Measurements from ENCODE around the gene TTC39B. TPM values are rescaled to one million over a fixed set of nuclear protein-coding genes. Genes with fewer than 3 reads are reported as not detected.

The TTC39B gene
- total and polyA plus RNA-seq, 2 of the 8 experiments (the other 6 are each of a cell fraction or from before 2014, with no cell fraction given) = 1.6 to 10.9 TPM

DNA sequence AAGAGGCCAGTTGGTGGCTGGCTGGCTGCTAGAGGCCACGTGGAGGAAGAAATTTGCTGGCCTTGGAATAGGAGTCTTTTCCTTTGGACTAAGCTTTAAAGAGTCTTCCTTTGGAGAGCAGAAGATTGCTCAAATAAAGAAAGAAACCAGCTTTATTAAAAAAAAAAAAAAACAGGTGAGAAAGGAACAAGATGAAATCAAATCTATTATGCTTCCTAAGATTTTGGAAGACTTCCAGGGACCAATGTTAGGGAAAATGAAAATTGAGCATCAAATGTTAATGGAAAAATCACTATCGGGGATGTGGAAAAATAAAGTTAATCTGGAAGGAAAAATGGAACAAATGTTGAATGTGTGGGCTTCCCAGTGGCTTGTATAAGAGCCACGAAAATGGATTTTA lies 153.1 kb downstream of the TTC39B start:
- no peak for FAIRE-seq
- Histone ChIP-seq H3K4me3 (ENCODE audit: extremely low read depth in 1 of 4, insufficient read depth in 2 of 4, low read depth in 3 of 4, low read length in 4 of 4) (no peak overlapping the region), H2BK5ac (ENCODE audit: low read depth, low read length) (no peak overlapping the region), H3K23ac (ENCODE audit: insufficient read length) (no peak overlapping the region), H3K9me3 (ENCODE audit: insufficient read depth in 2 of 2, low read depth in 1 of 2, low read length in 1 of 2) (no peaks in the 10 kb centered on the region), H3K4me1 (replicated peaks in 1 of 4; ENCODE audit: control insufficient read depth in 3 of 4, insufficient read depth in 4 of 4, low read length in 3 of 4) (0 out of 7 replicates have a peak, but pooled peaks cover 0 to 2% (median 0%) of the 10 kb centered on the region in 4 experiments), H4K8ac (ENCODE audit: extremely low read depth, insufficient read depth, low read length) (no peak overlapping the region), H2BK120ac (replicated peaks; ENCODE audit: low read depth, low read length) (no peak overlapping the region), H3K79me2 (ENCODE audit: control insufficient read depth in 1 of 2, insufficient read depth in 2 of 2, low read length in 2 of 2) (no peaks in the 10 kb centered on the region), H3K27ac (ENCODE audit: low read depth, low read length) (no peak overlapping the region), H2BK20ac (ENCODE audit: low read length) (no peak overlapping the region), H4K20me1 (replicated peaks in 1 of 2; ENCODE audit: control insufficient read depth in 1 of 2, insufficient read depth in 2 of 2, low read length in 2 of 2) (no peaks in the 10 kb centered on the region), H3K56ac (replicated peaks; ENCODE audit: insufficient read length, low read depth, low read length) (no peak overlapping the region), H2AFZ (ENCODE audit: low read length) (no peak overlapping the region), H3K23me2 (ENCODE audit: low read depth, low read length) (no peaks in the 10 kb centered on the region), H3K9ac (replicated peaks in 1 of 4; ENCODE audit: extremely low read depth in 1 of 4, low read depth in 3 of 4, low read length in 3 of 4) (no peak overlapping the region), H4K5ac (ENCODE audit: insufficient read length, low read depth, low read length) (no peak overlapping the region), H2BK12ac (ENCODE audit: low read depth, low read length) (no peak overlapping the region), H3K36me3 (ENCODE audit: control insufficient read depth in 2 of 4, insufficient read depth in 4 of 4, low read length in 3 of 4) (no peaks in the 10 kb centered on the region), H3K18ac (ENCODE audit: extremely low read depth, low read length) (no peak overlapping the region), H3K4ac (replicated peaks; ENCODE audit: insufficient read length, low read depth, low read length) (no peak overlapping the region), H2AK5ac (ENCODE audit: low read depth, low read length) (no peak overlapping the region), H3K14ac (ENCODE audit: insufficient read length) (no peak overlapping the region), H3K79me1 (ENCODE audit: low read depth, low read length) (no peaks in the 10 kb centered on the region), H3K4me2 (ENCODE audit: insufficient read depth in 1 of 2, low read depth in 2 of 2, low read length in 2 of 2) (no peak overlapping the region), H4K91ac (replicated peaks; ENCODE audit: insufficient read length, low read length) (no peak overlapping the region), H2BK15ac (ENCODE audit: low read length) (no peak overlapping the region), H3K27me3 (replicated peaks in 1 of 4; ENCODE audit: control insufficient read depth in 3 of 4, extremely low read depth in 1 of 4, insufficient read depth in 3 of 4, low read length in 3 of 4) (no peaks in the 10 kb centered on the region)
- ChIA-PET CTCF (ENCODE audit: partially characterized antibody) (interaction anchor here (0.6 to 1.2 kb wide), 4 partner anchors 19 to 288 kb away, joined by 3 to 6 read pairs (median 3); no protein-coding TSS in a partner anchor), POLR2A (ENCODE audit: partially characterized antibody) (no interaction called here)
- WGBS, 2 experiments (ENCODE audit: extremely low coverage in 1 of 2, insufficient coverage in 1 of 2, insufficient read length in 1 of 2, insufficient replicate concordance in 2 of 2, low coverage in 1 of 2, low lambda C conversion rate in 2 of 2, missing lambda C conversion rate in 1 of 2) = 92% methylated on average over 3 of the region's 3 CpGs; no CpG with 5 or more reads in 1 of the 2 experiments
- no peak for DNase-seq (ENCODE audit: low read depth in 1 of 2, low spot score in 2 of 2)

Data from H1 (cell line).